Hindlimb muscle (tissue), 1 donor: ENCODE data around the gene AACS. TPM values are rescaled to one million over a fixed set of nuclear protein-coding genes. Genes with fewer than 3 reads are reported as not detected.
"Not testable (repeated sequence)": the region's sequence is repeated elsewhere in the genome, so short reads cannot be mapped to it uniquely, and the experiment has no call there.

Source experiments
- DNase-seq: peaks from one replicate; pipeline ENCODE4 v3.0.0-alpha.2; 2013
- polyA plus RNA-seq: library from polyadenylated mRNA; unstranded; fragments of 120-200 nt; gene quantifications from one replicate; pipeline ENCODE4 v1.2.1, GENCODE V29; 2013; ENCODE audit not compliant: insufficient read length

AACS gene
- polyA plus RNA-seq, 1 donor, result 29.2 TPM

- no peak for DNase-seq
These were observed 60.0 kb downstream of the AACS start for GRCh38 chr12:125125271-125125670.

GRCh38 chr12:125128439-125129178 lies 63.4 kb downstream of the AACS start:
- no peak for DNase-seq

- DNase-seq, result no peak
These were observed 63.9 kb downstream of the AACS start for GRCh38 chr12:125129179-125129571.

- no peak for DNase-seq
These were observed 64.5 kb downstream of the AACS start for GRCh38 chr12:125129591-125130255.

- no peak for DNase-seq
These were observed 66.7 kb downstream of the AACS start for GRCh38 chr12:125131958-125132357.

GRCh38 chr12:125132698-125133400 lies 67.6 kb downstream of the AACS start:
- no peak for DNase-seq

- DNase-seq, result no peak
These were observed 68.4 kb downstream of the AACS start for GRCh38 chr12:125133616-125134015.

GRCh38 chr12:125134576-125134975 lies 69.3 kb downstream of the AACS start:
- no peak for DNase-seq

GRCh38 chr12:125135906-125136305 lies 70.7 kb downstream of the AACS start:
- no peak for DNase-seq

GRCh38 chr12:125136702-125137101 lies 71.5 kb downstream of the AACS start:
- no peak for DNase-seq

- no peak for DNase-seq
These were observed 72.6 kb downstream of the AACS start for GRCh38 chr12:125137766-125138344.

- no peak for DNase-seq
These were observed 75.3 kb downstream of the AACS start for GRCh38 chr12:125140279-125141209.

GRCh38 chr12:125141210-125141573 lies 76.0 kb downstream of the AACS start:
- not testable (repeated sequence) for DNase-seq

- no peak for DNase-seq
These were observed 77.4 kb downstream of the AACS start for GRCh38 chr12:125142601-125143000.

GRCh38 chr12:125143491-125143890 lies 78.3 kb downstream of the AACS start:
- DNase-seq, result no peak

GRCh38 chr12:125145196-125145595 lies 80.0 kb downstream of the AACS start:
- no peak for DNase-seq

GRCh38 chr12:125148316-125148715 lies 83.1 kb downstream of the AACS start:
- no peak for DNase-seq

GRCh38 chr12:125149160-125150108 lies 84.2 kb downstream of the AACS start:
- no peak for DNase-seq

- no peak for DNase-seq
These were observed 86.0 kb downstream of the AACS start for GRCh38 chr12:125151284-125151683.

GRCh38 chr12:125152463-125152862 lies 87.2 kb downstream of the AACS start:
- no peak for DNase-seq

GRCh38 chr12:125155366-125155765 lies 90.1 kb downstream of the AACS start:
- DNase-seq, result no peak
